ENCODE measurements around the gene AKAP11. TPM values are rescaled to one million over a fixed set of nuclear protein-coding genes. Genes with fewer than 3 reads are reported as not detected.
A peak's percentile ranks its signal among the peaks of the same experiment; 100 is the strongest.
"Not testable (repeated sequence)": the region's sequence is repeated elsewhere in the genome, so short reads cannot be mapped to it uniquely, and the experiment has no call there.

AKAP11 gene, protein sequence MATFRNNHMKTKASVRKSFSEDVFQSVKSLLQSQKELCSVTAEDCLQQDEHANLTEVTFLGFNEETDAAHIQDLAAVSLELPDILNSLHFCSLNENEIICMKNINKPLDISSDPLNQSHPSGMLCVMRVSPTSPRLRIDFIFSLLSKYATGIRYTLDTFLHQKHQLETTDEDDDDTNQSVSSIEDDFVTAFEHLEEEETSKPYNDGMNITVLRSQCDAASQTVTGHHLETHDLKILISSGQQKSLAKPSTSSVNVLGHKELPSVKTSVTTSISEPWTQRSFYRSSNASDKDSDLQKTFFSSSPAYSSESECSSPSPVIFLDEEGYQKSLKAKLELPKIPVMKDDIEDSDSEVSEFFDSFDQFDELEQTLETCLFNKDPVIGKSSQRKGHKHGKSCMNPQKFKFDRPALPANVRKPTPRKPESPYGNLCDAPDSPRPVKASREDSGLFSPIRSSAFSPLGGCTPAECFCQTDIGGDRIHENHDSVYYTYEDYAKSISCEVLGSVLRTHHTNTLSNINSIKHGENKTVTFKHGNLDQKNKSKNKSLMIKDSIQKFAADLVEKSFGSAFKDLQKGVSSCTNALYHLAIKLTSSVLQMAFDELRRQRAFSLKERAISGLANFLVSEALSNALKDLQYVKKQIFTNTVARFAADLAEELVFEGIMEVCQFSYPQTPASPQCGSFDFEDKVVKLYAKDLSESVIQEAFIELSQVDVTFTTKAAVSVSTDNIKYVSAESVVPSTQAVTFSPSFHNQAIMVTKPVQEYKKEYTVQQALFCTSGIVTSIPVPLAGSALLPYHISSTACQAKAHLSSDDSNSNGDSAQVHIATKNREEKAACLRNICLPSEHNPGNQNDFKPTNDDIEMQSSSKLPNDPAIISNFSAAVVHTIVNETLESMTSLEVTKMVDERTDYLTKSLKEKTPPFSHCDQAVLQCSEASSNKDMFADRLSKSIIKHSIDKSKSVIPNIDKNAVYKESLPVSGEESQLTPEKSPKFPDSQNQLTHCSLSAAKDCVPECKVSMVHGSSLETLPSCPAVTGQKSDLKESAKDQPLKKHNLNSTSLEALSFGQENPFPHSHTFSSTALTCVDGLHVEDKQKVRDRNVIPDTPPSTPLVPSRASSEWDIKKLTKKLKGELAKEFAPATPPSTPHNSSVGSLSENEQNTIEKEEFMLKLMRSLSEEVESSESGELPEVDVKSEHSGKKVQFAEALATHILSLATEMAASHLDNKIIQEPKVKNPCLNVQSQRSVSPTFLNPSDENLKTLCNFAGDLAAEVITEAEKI (N-terminal part only)
- total RNA-seq (2014; rRNA removed; shearing (Covaris generic)): 9.2 and 9.7 TPM in 2 replicates

DNA sequence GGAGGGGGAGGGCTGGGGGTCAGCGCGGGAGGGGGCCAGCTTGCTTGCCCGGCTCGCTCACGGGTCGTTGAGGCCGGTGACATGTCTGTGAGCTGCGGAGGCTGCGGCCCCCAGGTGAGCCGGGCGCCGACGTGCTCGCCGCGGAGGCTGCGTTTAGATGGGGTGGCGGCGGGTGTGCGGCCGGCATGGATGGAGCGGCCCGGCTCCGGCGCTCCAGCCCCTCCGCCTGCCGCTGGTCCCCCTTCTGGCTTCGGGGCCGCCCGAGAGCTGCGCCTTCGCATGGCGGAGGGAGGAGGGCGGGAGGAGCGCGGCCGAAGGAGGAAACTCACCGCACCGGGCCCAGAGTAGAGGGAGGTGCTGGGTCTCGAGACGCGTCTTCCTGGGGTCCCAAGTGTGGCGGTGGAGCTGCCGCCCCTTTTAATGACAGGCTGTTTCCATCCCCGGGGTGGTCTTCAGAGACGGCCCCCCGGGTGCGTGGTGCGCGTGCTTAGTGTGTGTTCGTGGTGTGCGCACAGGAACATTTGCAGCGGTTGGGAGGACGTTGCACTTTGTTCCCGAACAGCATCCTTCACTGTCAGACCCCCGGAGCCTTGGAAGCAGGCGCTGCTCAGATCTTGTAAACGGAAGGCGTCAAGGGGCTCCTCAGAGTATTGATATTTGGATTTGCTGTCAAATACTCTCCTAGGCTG is at the start of gene AKAP11:
Gene AKAP11, plus strand, starts transcription at position 38 of the 689 bp plus-strand sequence. CDS start 14,197 bp downstream, outside the sequence.
- peak; percentile 58 for DNase-seq (ENCODE audit: low spot score)

DNA sequence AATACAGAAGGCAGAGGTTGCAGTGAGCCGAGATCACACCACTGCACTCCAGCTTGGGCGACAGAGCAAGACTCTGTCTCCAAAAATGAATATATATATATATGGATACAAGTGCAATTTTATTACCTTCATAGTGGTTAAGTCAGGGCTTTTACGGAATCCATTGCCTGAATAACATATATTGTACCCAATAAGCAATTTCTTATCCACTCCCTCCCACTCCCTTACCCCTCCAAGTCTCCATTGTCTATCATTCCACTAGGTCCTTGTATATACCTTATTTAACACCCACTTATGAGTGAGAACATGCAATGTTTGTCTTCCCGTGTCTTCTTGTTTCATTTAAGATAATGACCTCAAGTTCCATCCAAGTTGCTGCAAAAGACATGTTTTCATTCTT is 48.3 kb upstream of the AKAP11 start:
- no peak for DNase-seq (ENCODE audit: low spot score)

GRCh38 chr13:42225051-42225450 is 46.9 kb upstream of the AKAP11 start:
- DNase-seq (ENCODE audit: low spot score): no peak

DNA sequence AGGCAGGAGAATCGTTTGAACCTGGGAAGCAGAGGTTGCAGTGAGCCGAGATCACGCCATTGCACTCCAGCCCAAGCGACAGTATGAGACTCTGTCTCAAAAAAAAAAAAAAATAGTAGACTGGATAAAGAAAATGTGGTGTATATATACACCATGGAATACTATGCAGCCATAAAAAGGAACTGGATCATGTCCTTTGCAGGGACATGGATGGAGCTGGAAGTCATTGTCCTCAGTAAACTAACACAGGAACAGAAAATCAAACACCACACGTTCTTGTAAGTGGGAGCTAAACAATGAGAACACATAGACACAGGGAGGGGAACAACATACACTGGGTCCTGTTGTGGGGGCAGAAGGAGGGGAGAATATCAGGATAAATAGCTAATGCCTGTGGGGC is 45.2 kb upstream of the AKAP11 start:
- not testable (repeated sequence) for DNase-seq (ENCODE audit: low spot score)

- no peak for DNase-seq (ENCODE audit: low spot score)
Observed at GRCh38 chr13:42228527-42228926, 43.4 kb upstream of the AKAP11 start.

GRCh38 chr13:42229287-42229686 is 42.7 kb upstream of the AKAP11 start:
- DNase-seq (ENCODE audit: low spot score): no peak

GRCh38 chr13:42232671-42233070 is 39.3 kb upstream of the AKAP11 start:
- DNase-seq (ENCODE audit: low spot score): no peak

GRCh38 chr13:42233726-42234125 is 38.2 kb upstream of the AKAP11 start:
- no peak for DNase-seq (ENCODE audit: low spot score)

- DNase-seq (ENCODE audit: low spot score): no peak
Observed at GRCh38 chr13:42239161-42239560, 32.8 kb upstream of the AKAP11 start.

DNA sequence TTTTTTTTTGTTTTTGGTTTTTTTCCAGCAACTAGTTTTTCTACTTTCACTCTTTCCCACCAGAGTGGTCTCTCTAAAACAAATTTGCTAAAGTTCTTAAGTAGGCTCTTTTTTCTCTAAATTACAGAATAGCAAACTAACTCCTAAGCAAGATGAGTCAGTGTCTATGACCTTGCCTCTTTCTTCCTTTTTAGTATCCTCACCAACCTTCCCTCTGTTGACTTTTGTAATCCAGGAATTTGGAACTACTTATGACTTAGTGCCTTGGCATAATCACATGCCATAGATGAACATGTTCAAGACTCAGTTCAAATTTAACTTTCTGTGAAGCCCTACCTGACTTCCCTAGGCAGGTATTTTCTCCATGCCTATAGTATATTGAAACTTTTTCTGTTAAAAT is 32.3 kb upstream of the AKAP11 start:
- DNase-seq (ENCODE audit: low spot score): no peak

DNA sequence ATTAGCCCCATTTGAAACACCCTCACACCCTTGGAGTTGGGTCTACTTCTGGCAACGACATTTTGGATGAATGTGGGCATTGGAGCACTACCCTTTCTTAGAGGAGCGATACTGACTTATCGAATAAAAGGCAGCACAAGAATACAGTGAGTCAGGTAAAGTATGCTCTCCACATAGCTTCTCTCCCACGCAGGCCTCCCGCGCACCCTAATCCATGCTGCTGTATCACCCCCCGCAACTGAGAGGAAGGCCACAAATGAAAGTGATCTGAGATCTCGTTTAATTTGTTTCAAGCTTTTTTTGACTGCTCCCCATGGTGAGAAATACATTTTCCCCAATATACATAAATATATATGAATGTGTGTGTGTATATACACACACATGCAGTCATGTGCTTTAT is 25.4 kb upstream of the AKAP11 start:
- no peak for DNase-seq (ENCODE audit: low spot score)

GRCh38 chr13:42247883-42248282 is 24.1 kb upstream of the AKAP11 start:
- DNase-seq (ENCODE audit: low spot score): no peak

DNA sequence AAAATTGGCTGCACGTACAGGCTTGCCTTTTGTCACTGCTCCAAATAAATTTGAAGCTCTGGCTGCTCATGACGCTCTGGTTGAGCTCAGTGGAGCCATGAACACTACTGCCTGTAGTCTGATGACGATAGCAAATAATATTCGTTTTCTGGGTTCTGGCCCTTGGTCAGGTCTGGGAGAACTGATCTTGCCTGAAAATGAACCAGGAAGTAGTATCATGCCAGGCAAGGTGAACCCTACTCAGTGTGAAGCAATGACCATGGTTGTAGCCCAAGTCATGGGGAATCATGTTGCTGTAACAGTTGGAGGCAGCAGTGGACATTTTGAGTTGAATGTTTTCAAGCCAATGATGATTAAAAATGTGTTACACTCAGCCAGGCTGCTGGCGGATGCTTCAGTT is 16.1 kb upstream of the AKAP11 start:
- DNase-seq (ENCODE audit: low spot score): no peak

GRCh38 chr13:42258747-42259146 is 13.2 kb upstream of the AKAP11 start:
- DNase-seq (ENCODE audit: low spot score): no peak

DNA sequence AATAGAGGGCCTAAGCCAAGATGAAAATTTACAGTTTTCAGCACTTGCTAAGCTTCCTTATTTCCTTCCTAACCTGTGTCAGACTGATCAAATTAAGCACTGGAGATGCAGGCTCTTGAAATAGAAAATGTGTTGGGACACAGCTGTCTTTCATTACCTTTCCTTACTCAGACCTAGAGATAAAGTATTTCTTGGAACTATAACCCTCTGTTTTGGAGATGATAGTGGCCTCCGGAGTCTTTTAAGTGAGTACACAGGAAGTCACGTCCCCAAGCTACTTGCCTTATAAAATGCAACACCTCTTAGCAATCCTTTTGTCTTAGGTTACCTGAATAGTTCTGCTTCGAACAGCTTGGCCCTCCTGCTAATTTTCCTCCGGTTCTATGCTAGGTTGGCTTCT is 12.4 kb upstream of the AKAP11 start:
- DNase-seq (ENCODE audit: low spot score): no peak

DNA sequence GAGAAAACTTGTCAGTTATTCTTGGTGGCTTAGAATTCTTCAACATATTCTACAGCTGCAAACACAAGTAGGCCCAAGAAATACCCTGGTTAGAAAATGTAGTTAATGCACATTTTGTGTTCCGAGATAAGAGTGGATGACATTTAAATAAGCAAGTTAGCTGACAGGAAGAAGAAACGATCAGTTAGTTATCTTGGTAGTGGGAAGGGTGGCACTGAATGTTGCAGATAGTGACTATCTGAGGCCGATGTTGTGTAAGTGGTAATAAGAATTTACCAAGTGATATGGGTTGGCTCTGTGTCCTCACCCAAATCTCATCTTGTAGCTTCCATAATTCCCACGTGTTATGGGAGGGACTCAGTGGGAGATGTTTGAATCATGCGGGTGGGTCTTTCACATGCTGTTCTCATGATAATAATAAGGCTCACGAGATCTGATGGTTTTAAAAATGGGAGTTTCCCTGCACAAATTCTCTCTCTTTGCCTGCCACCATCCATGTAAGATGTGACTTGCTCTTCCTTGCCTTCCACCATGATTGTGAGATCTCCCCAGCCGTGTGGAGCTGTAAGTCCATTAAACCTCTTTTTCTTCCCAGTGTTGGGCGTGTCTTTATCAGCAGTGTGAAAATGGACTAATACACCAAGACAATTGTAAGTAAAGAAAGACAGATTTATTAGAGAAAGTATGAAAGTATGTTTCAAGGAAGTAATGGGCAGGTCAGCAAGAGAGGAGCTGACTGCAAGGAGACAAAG is 10.9 kb upstream of the AKAP11 start:
- DNase-seq (ENCODE audit: low spot score): no peak

DNA sequence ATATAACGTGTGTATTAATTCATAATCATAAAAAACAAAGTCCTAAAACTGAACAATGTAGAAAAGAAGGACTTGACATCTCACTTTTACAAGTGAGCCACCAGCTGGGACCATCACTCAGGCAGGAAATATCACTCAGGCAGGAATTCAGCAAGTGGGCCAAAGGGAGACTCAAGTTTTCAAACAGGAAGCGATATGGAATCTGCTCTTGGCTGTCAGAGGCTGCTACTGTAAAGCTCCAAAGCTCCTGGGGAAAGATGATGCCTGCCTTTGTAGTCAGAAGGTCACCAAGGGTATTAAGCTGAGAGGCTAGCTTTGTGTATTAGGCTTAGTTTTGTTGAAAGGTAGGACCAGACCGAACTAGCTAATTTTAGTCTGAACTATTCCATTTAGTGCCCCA is 5.5 kb upstream of the AKAP11 start:
- DNase-seq (ENCODE audit: low spot score): no peak

- DNase-seq (ENCODE audit: low spot score): no peak
Observed at GRCh38 chr13:42270160-42270856, 1.6 kb upstream of the AKAP11 start.

DNA sequence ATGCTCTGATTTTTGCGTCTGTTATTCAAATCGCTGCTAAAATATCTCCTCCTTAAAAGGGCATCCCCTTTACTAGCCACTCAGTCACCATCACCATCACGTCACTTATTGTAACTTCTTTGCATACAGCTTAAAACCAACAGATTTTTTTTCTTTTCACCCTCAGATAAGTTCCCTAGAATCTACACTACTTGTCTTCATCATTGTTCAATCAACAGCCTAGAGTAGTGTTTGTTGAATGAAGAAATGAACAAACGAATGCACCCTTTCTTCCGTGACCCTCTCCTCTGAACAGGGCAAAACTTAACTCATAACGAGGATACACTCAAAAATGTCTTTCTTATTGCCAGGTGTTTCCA is 1.1 kb upstream of the AKAP11 start:
- DNase-seq (ENCODE audit: low spot score): no peak
